Neutrophil (primary cell): Measurements from ENCODE around the gene FPGS.

ENCODE experiments used
- H3K27ac ChIP-seq: fragments of 200-600 bp; sonication (generic); 2 replicates; pipeline ENCODE4 v1.5.1; 2016; ENCODE audit warnings: mild to moderate bottlenecking, moderate library complexity
- H3K27me3 ChIP-seq: fragments of 200-600 bp; sonication (generic); 2 replicates; pipeline ENCODE4 v1.6.0; 2016; ENCODE audit warnings: mild to moderate bottlenecking
- H3K36me3 ChIP-seq: fragments of 200-600 bp; sonication (generic); 2 replicates; pipeline ENCODE4 v1.5.1; 2017
- H3K4me1 ChIP-seq, 2 experiments: fragments of 200-600 bp in 1 of 2; sonication (generic) in 1 of 2; 1 replicate in 1 of 2; 2 replicates in 1 of 2; pipeline versions ENCODE4 v1.5.1 to v1.6.1; 2013 to 2016; ENCODE audit warnings: low read depth in 1 of 2, low read length in 1 of 2, mild to moderate bottlenecking in 1 of 2, moderate library complexity in 1 of 2; ENCODE audit not compliant: control insufficient read depth in 1 of 2, insufficient read depth in 1 of 2
- H3K4me3 ChIP-seq, 2 experiments: fragments of 200-600 bp in 1 of 2; sonication (generic) in 1 of 2; 1 replicate in 1 of 2; 2 replicates in 1 of 2; pipeline ENCODE4 v1.5.1; 2013 to 2016; ENCODE audit warnings: low read depth in 1 of 2, low read length in 1 of 2, mild to moderate bottlenecking in 1 of 2, moderate library complexity in 1 of 2
- H3K9me3 ChIP-seq: fragments of 200-600 bp; sonication (generic); 2 replicates; pipeline ENCODE4 v1.5.1; 2016
- TF ChIP-seq, protein P1 (sequence below): fragments of 200-600 bp; sonication (generic); IDR thresholded peaks from 2 replicates; pipeline ENCODE4 v1.5.1; 2016; ENCODE audit warnings: antibody characterized with exemption

FPGS gene

DNA sequence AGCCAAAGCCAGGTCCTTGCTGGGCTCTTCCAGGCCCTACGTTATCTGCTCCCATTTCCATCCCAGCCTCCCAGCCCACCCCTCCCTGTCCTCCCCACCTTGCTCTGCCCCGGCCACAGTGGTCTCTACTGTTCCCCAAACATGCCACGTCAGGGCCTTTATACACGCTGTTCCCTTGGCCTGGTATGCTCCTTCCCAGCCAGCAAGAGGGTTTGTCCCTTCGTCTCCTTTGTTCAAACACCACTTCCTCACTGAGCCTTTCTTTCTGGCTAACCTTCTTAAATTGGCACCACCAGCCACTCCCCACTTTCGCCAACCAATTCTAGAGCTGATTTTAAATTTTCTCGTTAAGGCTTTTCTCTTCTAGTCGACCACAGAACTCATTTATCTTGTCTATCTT is 34.0 kb upstream of the FPGS start:
- peaks cover 64 to 72% of the 10 kb centered on the region in 2 experiments for H3K4me1 ChIP-seq

DNA sequence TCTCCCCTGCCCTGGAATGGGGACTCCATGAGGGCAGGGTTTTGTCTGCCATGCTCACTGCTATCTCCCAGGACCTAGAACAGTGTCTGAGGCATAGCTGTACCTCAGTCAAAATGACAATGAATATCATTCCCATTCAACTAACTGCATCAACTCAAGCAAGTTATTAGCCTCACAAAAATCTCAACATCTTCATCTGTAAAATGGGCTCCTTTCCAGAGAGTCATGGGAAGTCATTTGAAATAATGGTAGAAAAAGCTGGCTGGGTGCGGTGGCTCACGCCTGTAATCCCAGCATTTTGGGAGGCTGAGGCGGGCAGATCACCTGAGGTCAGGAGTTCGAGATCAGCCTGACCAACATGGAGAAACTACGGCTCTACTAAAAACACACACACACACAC is 33.6 kb upstream of the FPGS start:
- Histone ChIP-seq H3K4me3 (no peak overlapping the region), H3K27me3 (no peaks in the 10 kb centered on the region), H3K9me3 (no peaks in the 10 kb centered on the region), H3K27ac (peak overlapping the region; percentile 39), H3K36me3 (peaks cover 90% of the 10 kb centered on the region), H3K4me1 (peaks cover 64 to 72% of the 10 kb centered on the region in 2 experiments)
- TF ChIP-seq, protein P1, sequence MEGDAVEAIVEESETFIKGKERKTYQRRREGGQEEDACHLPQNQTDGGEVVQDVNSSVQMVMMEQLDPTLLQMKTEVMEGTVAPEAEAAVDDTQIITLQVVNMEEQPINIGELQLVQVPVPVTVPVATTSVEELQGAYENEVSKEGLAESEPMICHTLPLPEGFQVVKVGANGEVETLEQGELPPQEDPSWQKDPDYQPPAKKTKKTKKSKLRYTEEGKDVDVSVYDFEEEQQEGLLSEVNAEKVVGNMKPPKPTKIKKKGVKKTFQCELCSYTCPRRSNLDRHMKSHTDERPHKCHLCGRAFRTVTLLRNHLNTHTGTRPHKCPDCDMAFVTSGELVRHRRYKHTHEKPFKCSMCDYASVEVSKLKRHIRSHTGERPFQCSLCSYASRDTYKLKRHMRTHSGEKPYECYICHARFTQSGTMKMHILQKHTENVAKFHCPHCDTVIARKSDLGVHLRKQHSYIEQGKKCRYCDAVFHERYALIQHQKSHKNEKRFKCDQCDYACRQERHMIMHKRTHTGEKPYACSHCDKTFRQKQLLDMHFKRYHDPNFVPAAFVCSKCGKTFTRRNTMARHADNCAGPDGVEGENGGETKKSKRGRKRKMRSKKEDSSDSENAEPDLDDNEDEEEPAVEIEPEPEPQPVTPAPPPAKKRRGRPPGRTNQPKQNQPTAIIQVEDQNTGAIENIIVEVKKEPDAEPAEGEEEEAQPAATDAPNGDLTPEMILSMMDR, result no peak

More for the DNA sequence above, 34.0 kb upstream of the FPGS start:
- H3K27ac ChIP-seq, result peak overlapping the region; percentile 39
- H3K9me3 ChIP-seq, result no peaks in the 10 kb centered on the region
- H3K36me3 ChIP-seq, result peaks cover 90% of the 10 kb centered on the region
- H3K4me3 ChIP-seq, result no peak overlapping the region
- TF ChIP-seq, protein P1, result no peak
- H3K27me3 ChIP-seq, result no peaks in the 10 kb centered on the region

DNA sequence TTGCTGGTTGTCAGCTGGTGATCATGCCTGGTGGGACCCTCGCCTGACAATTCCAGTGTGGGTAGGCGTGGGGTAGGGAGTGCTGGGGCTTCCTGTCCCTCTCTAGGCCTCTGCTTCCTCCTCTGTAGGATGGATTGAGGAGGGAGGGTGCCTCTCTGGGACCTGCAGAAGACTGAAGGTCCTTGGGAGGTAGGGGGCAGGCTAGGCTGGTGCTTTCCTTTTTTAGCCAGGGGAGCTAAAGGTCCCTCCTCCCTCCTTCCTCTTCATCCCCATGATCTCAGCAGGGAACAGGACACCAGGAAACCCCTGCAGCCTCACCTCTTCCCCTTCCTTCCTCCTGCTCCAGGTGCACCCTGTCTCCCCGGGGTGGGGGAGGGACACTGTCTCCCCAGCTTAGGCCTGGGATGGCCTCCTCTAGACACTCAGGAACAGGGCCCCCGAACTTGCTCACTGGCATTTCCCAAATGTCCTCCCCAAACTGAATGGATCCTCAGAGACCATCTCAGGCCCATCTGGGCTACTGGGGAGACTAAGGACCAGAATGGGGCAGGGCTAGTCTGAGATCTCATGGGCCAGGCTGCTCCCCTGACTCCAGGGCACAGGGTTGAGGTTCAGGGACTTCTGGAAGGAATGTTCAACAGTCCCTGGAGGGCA is 32.6 kb upstream of the FPGS start:
- H3K4me1 ChIP-seq, result peaks cover 69 to 76% of the 10 kb centered on the region in 2 experiments
- peak overlapping the region; percentile 88 for H3K27ac ChIP-seq
- peak overlapping the region; percentile 79 to 80 for H3K4me3 ChIP-seq
- TF ChIP-seq, protein P1, result no peak
- H3K36me3 ChIP-seq, result peaks cover 90% of the 10 kb centered on the region
- no peaks in the 10 kb centered on the region for H3K27me3 ChIP-seq
- no peaks in the 10 kb centered on the region for H3K9me3 ChIP-seq

DNA sequence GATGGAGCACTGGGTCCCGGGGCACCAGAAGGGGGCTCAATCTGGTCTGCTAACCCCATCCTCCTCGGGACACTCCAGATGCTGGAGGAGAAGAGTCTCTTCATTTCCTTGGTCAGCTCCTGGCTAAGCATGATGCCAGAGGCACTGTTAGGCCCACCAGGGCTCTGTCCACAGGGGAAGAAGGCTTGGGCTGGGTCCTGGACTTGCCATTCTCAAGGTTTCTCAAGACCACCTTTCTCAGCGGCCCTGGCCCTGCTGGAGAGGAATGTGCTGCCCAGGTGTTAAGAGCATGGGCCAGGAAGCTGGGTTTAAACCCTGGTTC is 32.1 kb upstream of the FPGS start:
- H3K4me3 ChIP-seq, result peak overlapping the region; percentile 79 to 80

DNA sequence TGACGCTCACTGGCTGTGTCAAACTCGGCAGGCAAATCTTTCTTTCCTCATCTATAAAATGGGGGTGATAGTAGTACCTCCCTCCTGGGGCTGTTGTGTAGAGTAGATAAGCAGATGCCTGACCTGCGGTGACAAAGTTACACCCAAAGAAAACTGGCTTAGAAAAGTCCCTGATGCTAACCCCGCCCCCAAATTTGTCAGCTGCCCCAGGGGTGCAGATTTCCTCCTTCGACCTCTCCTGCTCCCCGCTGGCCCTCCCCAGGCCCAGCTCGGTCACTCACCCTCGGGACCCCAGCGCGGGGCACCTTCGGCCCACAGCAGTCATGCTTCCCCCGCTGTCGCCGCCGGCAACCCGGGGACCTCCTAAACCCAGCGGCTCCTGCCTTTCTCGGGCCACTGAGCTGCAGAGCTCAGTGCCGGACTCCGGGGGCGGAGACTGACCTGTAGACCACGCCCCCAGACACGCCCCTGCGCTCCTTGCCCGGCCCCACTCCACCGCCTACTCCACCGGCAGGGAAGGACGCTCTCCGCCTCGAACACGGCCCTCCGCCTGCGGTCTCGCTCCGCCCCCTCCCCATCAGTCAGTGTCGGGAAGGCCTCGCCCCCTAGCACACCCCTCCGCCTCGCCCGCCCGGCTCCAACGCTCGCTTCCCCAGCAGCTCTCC is 31.6 kb upstream of the FPGS start:
- TF ChIP-seq, protein P1, result peak; percentile 69

More for the DNA sequence above, 32.1 kb upstream of the FPGS start:
- Histone ChIP-seq H3K4me1 (peaks cover 73 to 79% of the 10 kb centered on the region in 2 experiments), H3K27me3 (no peaks in the 10 kb centered on the region), H3K36me3 (peaks cover 90% of the 10 kb centered on the region), H3K27ac (peak overlapping the region; percentile 88), H3K9me3 (no peaks in the 10 kb centered on the region)
- TF ChIP-seq, protein P1, result no peak

More for the DNA sequence above, 31.6 kb upstream of the FPGS start:
- peaks cover 88% of the 10 kb centered on the region for H3K36me3 ChIP-seq
- H3K27me3 ChIP-seq, result no peaks in the 10 kb centered on the region
- H3K4me1 ChIP-seq, result peaks cover 78 to 84% of the 10 kb centered on the region in 2 experiments
- peak overlapping the region; percentile 79 to 80 for H3K4me3 ChIP-seq
- H3K27ac ChIP-seq, result peak overlapping the region; percentile 88
- H3K9me3 ChIP-seq, result no peaks in the 10 kb centered on the region
